Measurements from ENCODE around the gene SLC39A6.

DNA sequence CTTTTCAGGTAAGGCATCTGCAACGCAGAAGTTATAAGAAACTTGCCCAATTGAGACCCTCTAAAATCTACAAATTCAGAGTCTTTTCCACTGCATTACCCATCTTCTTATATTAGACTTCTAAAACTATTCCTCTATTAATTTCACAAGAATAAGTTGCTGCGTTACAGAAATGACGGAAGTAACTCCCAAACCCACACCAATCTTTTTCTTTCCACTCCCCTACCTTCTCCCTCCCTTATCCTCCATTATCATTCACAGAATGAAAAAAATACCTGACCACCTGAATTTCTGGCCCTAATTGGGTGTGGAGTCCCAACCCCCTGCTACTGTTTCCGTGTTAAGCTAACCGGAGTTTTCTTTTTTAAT is 62.5 kb downstream of the SLC39A6 start:
- TF ChIP-seq, protein P1, sequence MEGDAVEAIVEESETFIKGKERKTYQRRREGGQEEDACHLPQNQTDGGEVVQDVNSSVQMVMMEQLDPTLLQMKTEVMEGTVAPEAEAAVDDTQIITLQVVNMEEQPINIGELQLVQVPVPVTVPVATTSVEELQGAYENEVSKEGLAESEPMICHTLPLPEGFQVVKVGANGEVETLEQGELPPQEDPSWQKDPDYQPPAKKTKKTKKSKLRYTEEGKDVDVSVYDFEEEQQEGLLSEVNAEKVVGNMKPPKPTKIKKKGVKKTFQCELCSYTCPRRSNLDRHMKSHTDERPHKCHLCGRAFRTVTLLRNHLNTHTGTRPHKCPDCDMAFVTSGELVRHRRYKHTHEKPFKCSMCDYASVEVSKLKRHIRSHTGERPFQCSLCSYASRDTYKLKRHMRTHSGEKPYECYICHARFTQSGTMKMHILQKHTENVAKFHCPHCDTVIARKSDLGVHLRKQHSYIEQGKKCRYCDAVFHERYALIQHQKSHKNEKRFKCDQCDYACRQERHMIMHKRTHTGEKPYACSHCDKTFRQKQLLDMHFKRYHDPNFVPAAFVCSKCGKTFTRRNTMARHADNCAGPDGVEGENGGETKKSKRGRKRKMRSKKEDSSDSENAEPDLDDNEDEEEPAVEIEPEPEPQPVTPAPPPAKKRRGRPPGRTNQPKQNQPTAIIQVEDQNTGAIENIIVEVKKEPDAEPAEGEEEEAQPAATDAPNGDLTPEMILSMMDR (IDR thresholded peaks at IDR 0.05; ENCODE audit: insufficient read depth, low read depth, low read length) = no peak
- TF ChIP-seq EZH2 (IDR thresholded peaks at IDR 0.05; ENCODE audit: insufficient read depth, low read length) = no peak

All from astrocyte (in vitro differentiated cells and primary cell).